ENCODE measurements around the gene ESPL1.

ESPL1 gene

DNA sequence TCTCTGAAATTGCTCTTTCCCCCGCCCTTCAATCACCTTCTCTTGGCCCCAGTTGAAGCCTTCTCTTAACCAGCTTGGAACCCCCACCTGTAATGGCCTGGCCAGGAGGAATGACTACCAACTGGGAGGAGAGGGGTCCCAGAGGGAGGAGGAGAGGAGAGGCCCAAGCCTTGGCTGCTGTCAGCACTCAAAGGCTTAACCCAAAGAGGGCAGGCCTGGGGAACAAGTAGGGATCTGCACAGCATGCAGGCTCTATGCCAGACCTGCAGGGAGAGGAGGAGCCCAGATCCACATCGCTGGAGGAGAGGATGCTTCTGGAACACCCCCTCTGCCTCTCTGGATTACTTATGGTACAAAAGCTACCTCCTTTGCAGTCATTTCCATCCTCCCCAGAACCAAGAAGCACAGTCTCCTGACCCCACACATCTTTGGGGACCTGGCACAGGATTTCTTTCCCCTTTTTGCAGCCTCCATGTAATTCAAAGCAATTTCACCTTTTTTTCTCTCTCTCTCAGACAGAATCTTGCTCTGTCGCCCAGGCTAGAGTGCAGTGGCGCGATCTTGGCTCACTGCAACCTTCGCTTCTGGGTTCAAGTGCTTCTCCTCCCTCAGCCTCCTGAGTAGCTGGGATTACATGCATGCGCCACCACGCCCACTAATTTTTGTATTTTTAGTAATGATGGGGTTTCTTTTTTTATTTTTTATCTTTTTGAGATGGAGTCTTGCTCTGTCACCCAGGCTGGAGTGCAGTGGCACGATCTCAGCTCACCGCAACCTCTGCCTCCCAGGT is 42.3 kb upstream of the ESPL1 start:
- DNase-seq (ENCODE audit: low read depth): no peak
- no peak for TF ChIP-seq CTCF (IDR thresholded peaks at IDR 0.05; ENCODE audit: low read depth, low read length, missing control alignments)
- no peak overlapping the region for H3K4me3 ChIP-seq (ENCODE audit: low read depth, low read length)

DNA sequence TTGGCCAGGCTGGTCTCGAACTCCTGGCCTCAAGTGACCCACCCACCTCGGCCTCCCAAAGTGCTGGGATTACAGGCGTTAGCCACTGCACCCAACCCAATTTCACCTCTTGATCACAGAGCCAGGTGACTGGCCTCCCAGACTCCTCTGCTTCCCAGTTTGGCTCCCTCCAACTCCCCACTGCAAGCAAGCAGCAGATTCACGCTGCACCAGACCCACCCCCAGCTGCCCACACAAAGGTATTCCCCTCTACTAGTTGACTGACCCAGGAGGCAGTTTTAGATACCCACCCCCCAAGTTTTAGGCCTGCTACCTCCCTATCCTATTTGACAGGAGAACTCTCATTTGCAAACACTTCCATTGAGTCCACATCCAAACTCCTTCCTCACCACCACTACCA is 41.3 kb upstream of the ESPL1 start:
- no peak for DNase-seq (ENCODE audit: low read depth)
- H3K4me3 ChIP-seq (ENCODE audit: low read depth, low read length): no peak overlapping the region
- TF ChIP-seq CTCF (IDR thresholded peaks at IDR 0.05; ENCODE audit: low read depth, low read length, missing control alignments): no peak

DNA sequence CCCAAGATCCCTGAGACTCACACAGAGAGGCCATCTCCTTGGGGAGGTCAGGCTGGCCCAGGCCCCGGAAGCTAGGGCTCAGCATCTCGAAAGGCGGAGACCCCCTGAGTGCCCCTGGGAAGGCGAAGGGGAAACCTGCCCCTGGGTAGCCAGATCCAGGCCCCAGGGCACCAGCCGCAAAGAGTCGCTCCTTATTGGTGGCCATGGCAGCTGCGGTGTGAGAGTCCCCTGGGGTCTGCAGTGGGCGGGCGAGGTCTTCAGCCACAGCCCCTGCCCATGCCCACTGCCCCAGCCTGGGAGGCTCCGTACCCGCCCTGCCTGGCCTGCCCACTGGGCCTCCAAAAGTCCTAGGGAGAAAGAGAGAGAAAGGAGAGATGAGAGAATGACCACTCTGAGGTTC is 40.8 kb upstream of the ESPL1 start:
- no peak for DNase-seq (ENCODE audit: low read depth)
- TF ChIP-seq CTCF (IDR thresholded peaks at IDR 0.05; ENCODE audit: low read depth, low read length, missing control alignments): no peak
- no peak overlapping the region for H3K4me3 ChIP-seq (ENCODE audit: low read depth, low read length)

- DNase-seq (ENCODE audit: low read depth): no peak
- H3K4me3 ChIP-seq (ENCODE audit: low read depth, low read length): no peak overlapping the region
- no peak for TF ChIP-seq CTCF (IDR thresholded peaks at IDR 0.05; ENCODE audit: low read depth, low read length, missing control alignments)
Observed at GRCh38 chr12:53227836-53228235, 40.3 kb upstream of the ESPL1 start.

GRCh38 chr12:53229454-53229853 is 38.6 kb upstream of the ESPL1 start:
- no peak overlapping the region for H3K4me3 ChIP-seq (ENCODE audit: low read depth, low read length)
- no peak for DNase-seq (ENCODE audit: low read depth)
- TF ChIP-seq CTCF (IDR thresholded peaks at IDR 0.05; ENCODE audit: low read depth, low read length, missing control alignments): no peak

GRCh38 chr12:53230108-53230845 is 37.8 kb upstream of the ESPL1 start:
- no peak for TF ChIP-seq CTCF (IDR thresholded peaks at IDR 0.05; ENCODE audit: low read depth, low read length, missing control alignments)
- DNase-seq (ENCODE audit: low read depth): no peak
- H3K4me3 ChIP-seq (ENCODE audit: low read depth, low read length): no peak overlapping the region

DNA sequence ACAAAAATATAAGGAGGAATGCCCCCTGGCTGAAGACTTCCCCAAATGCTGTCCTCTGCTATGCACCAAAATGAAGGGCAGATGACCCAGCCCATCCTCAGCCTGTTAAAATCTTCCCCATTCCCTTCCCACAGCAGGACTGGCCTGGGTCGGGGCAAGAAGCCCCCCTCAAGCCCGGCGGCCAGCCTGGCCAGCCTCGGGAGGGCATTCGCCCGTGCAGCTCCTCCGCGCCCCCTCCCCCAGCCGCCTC is 36.5 kb upstream of the ESPL1 start:
- H3K4me3 ChIP-seq (ENCODE audit: low read depth, low read length): peak overlapping the region; percentile 52
- no peak for TF ChIP-seq CTCF (IDR thresholded peaks at IDR 0.05; ENCODE audit: low read depth, low read length, missing control alignments)
- DNase-seq (ENCODE audit: low read depth): no peak
